HepG2 (cell line): Measurements from ENCODE around the gene UTP15. TPM values are rescaled to one million over a fixed set of nuclear protein-coding genes. Genes with fewer than 3 reads are reported as not detected.

Experiments
- ATF6 ChIP-seq: sonication (generic); formaldehyde crosslinking; conservative IDR thresholded peaks from 2 replicates; pipeline ENCODE4 v1.4.0; 2020; ENCODE audit warnings: missing genetic modification reagents
- KDM3A ChIP-seq: IDR thresholded peaks from 2 replicates; pipeline ENCODE4 v1.6.1; 2018; ENCODE audit warnings: low read depth, missing compliant biosample characterization
- KMT2A ChIP-seq: sonication (generic); formaldehyde crosslinking; IDR thresholded peaks from 2 replicates; pipeline ENCODE4 v1.4.0; 2020; ENCODE audit warnings: missing genetic modification reagents
- MIER2 ChIP-seq: IDR thresholded peaks from 2 replicates; pipeline ENCODE4 v1.6.1; 2016; ENCODE audit warnings: missing biosample characterization, missing genetic modification reagents
- NFIC ChIP-seq: IDR thresholded peaks from 2 replicates; pipeline ENCODE4 v1.6.1; 2012; ENCODE audit warnings: mild to moderate bottlenecking, low read length, inconsistent platforms
- SIN3A ChIP-seq: IDR thresholded peaks from 2 replicates; pipeline ENCODE4 v1.6.1; 2011; ENCODE audit warnings: low read depth, mild to moderate bottlenecking, control low read depth, low read length, borderline replicate concordance
- SNAPC2 ChIP-seq: sonication (generic); formaldehyde crosslinking; IDR thresholded peaks from 2 replicates; pipeline ENCODE4 v1.8.1; 2022; ENCODE audit warnings: mild to moderate bottlenecking, missing genetic modification reagents
- TCF12 ChIP-seq, 2 experiments: fragments of 450-650 bp in 1 of 2; sonication (generic) in 1 of 2; formaldehyde crosslinking in 1 of 2; IDR thresholded peaks; 2 replicates each; pipeline versions ENCODE4 v1.6.1 to v1.8.0; 2017 to 2022; ENCODE audit warnings: antibody characterized with exemption in 1 of 2, mild to moderate bottlenecking in 1 of 2, missing genetic modification reagents in 1 of 2, moderate library complexity in 1 of 2
- U2AF1 ChIP-seq: fragments of 200-400 bp; formaldehyde crosslinking; optimal IDR thresholded peaks from 2 replicates; pipeline ENCODE3; 2017; ENCODE audit warnings: mild to moderate bottlenecking, low read depth, low read length
- XRCC5 ChIP-seq: fragments of 200-400 bp; formaldehyde crosslinking; optimal IDR thresholded peaks from 2 replicates; pipeline ENCODE3; 2017; ENCODE audit warnings: mild to moderate bottlenecking, low read length
- ZBTB33 ChIP-seq: sonication (generic); formaldehyde crosslinking; IDR thresholded peaks from 2 replicates; pipeline ENCODE4 v1.4.0; 2020; ENCODE audit warnings: missing genetic modification reagents
- ZBTB44 ChIP-seq: sonication (generic); formaldehyde crosslinking; IDR thresholded peaks from 2 replicates; pipeline ENCODE4 v1.4.0; 2020; ENCODE audit warnings: missing genetic modification reagents
- ZNF205 ChIP-seq: IDR thresholded peaks from 2 replicates; pipeline ENCODE4 v1.6.1; 2018; ENCODE audit warnings: missing biosample characterization, missing genetic modification reagents
- ZNF317 ChIP-seq: sonication (generic); formaldehyde crosslinking; IDR thresholded peaks from 2 replicates; pipeline ENCODE4 v1.5.0; 2020; ENCODE audit warnings: mild to moderate bottlenecking, missing genetic modification reagents
- ZNF512B ChIP-seq: sonication (generic); formaldehyde crosslinking; IDR thresholded peaks from 2 replicates; pipeline ENCODE4 v1.5.1; 2020; ENCODE audit warnings: missing genetic modification reagents, mild to moderate bottlenecking, borderline replicate concordance
- ZNF562 ChIP-seq: sonication (generic); formaldehyde crosslinking; IDR thresholded peaks from 2 replicates; pipeline ENCODE4 v1.8.0; 2022; ENCODE audit warnings: missing genetic modification reagents, borderline replicate concordance
- ZNF780A ChIP-seq: sonication (generic); formaldehyde crosslinking; IDR thresholded peaks from 2 replicates; pipeline ENCODE4 v1.8.0; 2022; ENCODE audit warnings: mild to moderate bottlenecking, missing genetic modification reagents, moderate library complexity
- ZSCAN30 ChIP-seq: sonication (generic); formaldehyde crosslinking; IDR thresholded peaks from 2 replicates; pipeline ENCODE4 v1.5.0; 2020; ENCODE audit warnings: mild to moderate bottlenecking, missing genetic modification reagents
- polyA plus RNA-seq, 8 experiments: library from polyadenylated mRNA; depleted of rRNA in 3 of 8; stranded (reverse) in 7 of 8; unstranded in 1 of 8; fragments of >200 nt; fragmentation: Illumina TruSeq in 4 of 8; extraction: Trizol in 4 of 8; gene quantifications; 2 replicates each; pipeline versions ENCODE4 v1.2.1 to v1.2.3, GENCODE V29; 2011 to 2016; ENCODE audit warnings: low read depth in 4 of 8, missing spikeins in 1 of 8, mixed read lengths in 1 of 8; ENCODE audit not compliant: insufficient read depth in 1 of 8
- total RNA-seq, 5 experiments: library from RNA; depleted of rRNA; stranded (reverse); fragments of >200 nt; fragmentation: Illumina TruSeq; extraction: Trizol; gene quantifications; 2 replicates each; pipeline ENCODE4 v1.2.3, GENCODE V29; 2016; ENCODE audit warnings: low read depth in 1 of 5
- TF ChIP-seq, protein P1 (sequence below): sonication (generic); formaldehyde crosslinking; IDR thresholded peaks from 2 replicates; pipeline ENCODE4 v1.4.0; 2020; ENCODE audit warnings: mild to moderate bottlenecking, low read depth, missing genetic modification reagents

The UTP15 gene
- total and polyA plus RNA-seq, 2 of the 13 experiments (the other 11 are each of a cell fraction or from before 2014, with no cell fraction given), result 7.3 to 35.8 TPM

- no peak for TF ChIP-seq TCF12 (IDR thresholded peaks at IDR 0.05)
- TF ChIP-seq TCF12 (CRISPR knock-in tag; IDR thresholded peaks at IDR 0.05), result no peak
- TF ChIP-seq ZNF780A, result no peak
- no peak for TF ChIP-seq U2AF1
- TF ChIP-seq KDM3A (CRISPR knock-in tag), result no peak
- no peak for TF ChIP-seq ZNF317 (CRISPR knock-in tag)
- TF ChIP-seq SIN3A, result no peak
- TF ChIP-seq ZBTB44 (CRISPR knock-in tag), result no peak
- TF ChIP-seq ZNF205 (CRISPR knock-in tag), result peak; percentile 42; the same call in 1 of the 2 replicates
- no peak for TF ChIP-seq NFIC
- no peak for TF ChIP-seq KMT2A (CRISPR knock-in tag)
- TF ChIP-seq XRCC5, result peak; percentile 50
- TF ChIP-seq MIER2 (CRISPR knock-in tag), result no peak
- TF ChIP-seq, protein P1, sequence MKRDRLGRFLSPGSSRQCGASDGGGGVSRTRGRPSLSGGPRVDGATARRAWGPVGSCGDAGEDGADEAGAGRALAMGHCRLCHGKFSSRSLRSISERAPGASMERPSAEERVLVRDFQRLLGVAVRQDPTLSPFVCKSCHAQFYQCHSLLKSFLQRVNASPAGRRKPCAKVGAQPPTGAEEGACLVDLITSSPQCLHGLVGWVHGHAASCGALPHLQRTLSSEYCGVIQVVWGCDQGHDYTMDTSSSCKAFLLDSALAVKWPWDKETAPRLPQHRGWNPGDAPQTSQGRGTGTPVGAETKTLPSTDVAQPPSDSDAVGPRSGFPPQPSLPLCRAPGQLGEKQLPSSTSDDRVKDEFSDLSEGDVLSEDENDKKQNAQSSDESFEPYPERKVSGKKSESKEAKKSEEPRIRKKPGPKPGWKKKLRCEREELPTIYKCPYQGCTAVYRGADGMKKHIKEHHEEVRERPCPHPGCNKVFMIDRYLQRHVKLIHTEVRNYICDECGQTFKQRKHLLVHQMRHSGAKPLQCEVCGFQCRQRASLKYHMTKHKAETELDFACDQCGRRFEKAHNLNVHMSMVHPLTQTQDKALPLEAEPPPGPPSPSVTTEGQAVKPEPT (CRISPR knock-in tag), result 0 out of 2 replicates have a peak, but pooled peaks have one; percentile 55
- TF ChIP-seq ZNF512B (CRISPR knock-in tag), result no peak
- TF ChIP-seq ZSCAN30 (CRISPR knock-in tag), result no peak
- TF ChIP-seq ATF6 (CRISPR knock-in tag), result no peak
- no peak for TF ChIP-seq ZNF562 (CRISPR knock-in tag)
- TF ChIP-seq SNAPC2 (CRISPR knock-in tag), result no peak
- no peak for TF ChIP-seq ZBTB33
Measured at GRCh38 chr5:73519531-73520283, 45.8 kb upstream of the UTP15 start (continued).
